Astrocyte (in vitro differentiated cells and primary cell): ENCODE measurements around the gene EPN3.

Source experiments
- CTCF ChIP-seq: IDR thresholded peaks from 2 replicates; pipeline ENCODE4 v1.5.1; 2011; ENCODE audit warnings: low read depth, mild to moderate bottlenecking, inconsistent platforms, low read length, moderate library complexity; ENCODE audit not compliant: insufficient read depth
- EZH2 ChIP-seq: IDR thresholded peaks from 2 replicates; pipeline ENCODE4 v1.6.1; 2012; ENCODE audit warnings: mild to moderate bottlenecking, low read length, inconsistent platforms; ENCODE audit not compliant: insufficient read depth

- no peak for TF ChIP-seq CTCF
- TF ChIP-seq EZH2 = no peak
Observed at GRCh38 chr17:50536683-50537646, 4.4 kb downstream of the EPN3 start.
